Activated CD8-positive, alpha-beta memory T cell treated with anti-CD3 and anti-CD28 coated beads, Interleukin-2, amount 50 U/mL, for 4 hours (primary cell): ENCODE measurements around the gene PARN.
"Not testable (repeated sequence)": the region's sequence is repeated elsewhere in the genome, so short reads cannot be mapped to it uniquely, and the experiment has no call there.

Experiments
- DNase-seq: peaks from one replicate; pipeline ENCODE4 v3.0.0-alpha.2; 2020

Gene PARN

DNA sequence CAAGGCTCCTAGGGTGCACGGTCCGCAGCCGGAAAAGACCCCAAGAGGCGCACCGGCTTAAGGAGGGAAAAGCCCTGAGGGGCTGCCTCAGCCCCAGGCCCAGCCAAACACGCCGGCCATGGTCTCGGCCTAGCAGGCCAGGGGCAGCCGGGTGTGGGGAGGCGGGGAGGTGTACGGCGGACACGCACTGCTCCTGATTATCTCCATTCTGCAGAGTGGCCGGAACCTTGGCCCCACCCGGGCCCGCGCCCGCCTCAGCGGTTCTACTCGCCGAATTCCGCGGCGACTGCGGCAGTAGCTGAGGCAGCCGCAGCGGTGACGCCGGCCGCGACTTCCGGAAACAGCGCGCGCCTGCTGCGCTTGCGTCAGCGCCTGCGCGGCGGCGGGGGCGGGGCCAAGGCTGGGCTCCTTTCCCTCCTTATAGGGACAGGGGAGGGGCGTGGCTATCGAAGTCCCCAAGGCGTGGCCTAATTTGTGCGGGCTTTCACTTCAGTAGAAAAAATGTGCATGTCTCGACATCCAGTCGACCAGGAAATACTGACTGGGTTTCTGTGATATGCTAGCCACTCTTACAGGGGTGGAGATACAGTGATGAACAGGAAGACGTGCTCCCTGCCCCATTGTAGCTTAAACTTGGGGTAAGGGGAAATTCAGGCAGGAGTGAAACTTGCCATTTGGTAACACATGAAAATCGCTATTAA lies at the start of gene PARN:
Gene PARN, minus strand, starts transcription at position 342 of the 701 bp plus-strand sequence. Its CDS starts 135 bp downstream, at position 207.
- DNase-seq = peak; percentile 98

DNA sequence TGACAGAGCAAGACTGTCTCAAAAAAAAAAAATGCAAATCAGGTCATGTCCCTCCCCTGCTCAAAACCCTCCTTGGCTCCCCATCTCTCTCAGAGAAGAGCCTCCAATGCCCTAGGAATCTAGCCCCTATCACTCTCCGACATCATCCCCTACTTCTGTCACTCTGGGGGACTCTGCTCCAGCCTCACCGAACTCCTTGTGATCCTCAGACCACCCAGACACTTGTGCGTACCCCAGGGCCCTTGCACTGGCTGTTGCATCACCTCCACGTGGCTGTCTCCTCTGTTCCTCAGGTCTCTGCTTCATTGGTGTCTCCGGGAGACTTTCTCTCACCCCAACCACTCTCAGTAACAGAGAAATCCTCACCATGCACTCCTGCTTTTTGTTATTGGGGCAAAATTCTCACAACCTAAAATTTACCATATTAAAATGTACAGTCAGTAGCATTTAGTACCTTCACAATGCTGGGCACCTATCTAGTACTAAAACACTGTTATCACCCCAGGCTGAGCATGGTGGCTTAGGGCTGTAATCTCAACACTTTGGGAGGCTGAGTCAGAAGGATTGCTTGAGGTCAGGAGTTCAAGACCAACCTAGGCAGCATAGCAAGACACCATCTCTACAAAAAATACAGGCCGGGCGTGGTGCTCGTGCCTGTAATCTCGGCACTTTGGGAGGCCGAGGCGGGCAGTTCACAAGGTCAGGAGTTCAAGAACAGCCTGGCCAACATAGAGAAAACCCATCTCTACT lies 48.9 kb upstream of the PARN start:
- no peak for DNase-seq

DNA sequence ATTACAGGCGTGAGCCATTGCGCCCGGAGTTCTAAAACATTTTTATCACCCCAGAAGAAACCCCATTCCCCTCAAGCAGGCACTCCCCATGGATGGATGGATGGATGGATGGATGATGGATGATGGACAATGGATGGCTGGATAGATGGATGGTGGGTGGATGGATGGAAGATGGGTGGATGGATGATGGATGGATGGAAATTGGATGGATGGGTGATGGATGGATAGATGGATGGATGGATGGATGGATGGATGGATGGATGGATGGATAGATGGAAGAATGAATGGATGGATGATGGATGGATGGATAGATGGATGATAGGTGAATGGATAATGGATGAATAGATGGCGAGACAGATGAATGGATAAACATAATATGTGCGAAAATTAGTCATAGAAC lies 47.6 kb upstream of the PARN start:
- no peak for DNase-seq

- no peak for DNase-seq
These were observed 46.6 kb upstream of the PARN start for GRCh38 chr16:14676633-14677032.

GRCh38 chr16:14672403-14672971 lies 42.4 kb upstream of the PARN start:
- DNase-seq = no peak

GRCh38 chr16:14669776-14670175 lies 39.7 kb upstream of the PARN start:
- DNase-seq = no peak

- no peak for DNase-seq
These were observed 38.6 kb upstream of the PARN start for GRCh38 chr16:14668556-14669223.

GRCh38 chr16:14667347-14668266 lies 37.5 kb upstream of the PARN start:
- DNase-seq = no peak

DNA sequence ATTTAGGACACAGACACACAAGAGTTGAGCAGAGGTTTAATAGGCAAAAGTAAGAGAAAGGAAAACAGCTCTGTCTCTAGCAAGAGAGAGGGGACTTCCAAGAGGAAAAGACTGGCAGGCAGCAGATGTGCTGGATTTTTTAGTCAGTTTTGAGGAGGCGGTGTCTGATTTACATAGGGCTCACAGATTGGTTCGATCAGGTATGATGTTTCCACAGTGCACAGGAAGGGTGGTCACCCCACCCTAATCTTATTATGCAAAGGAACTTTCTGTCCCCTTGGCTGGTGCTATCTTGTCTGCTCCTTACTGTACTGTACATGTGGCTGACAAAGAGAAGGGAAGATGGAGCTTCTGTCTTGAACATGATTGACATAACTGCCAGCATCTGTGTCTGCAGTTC lies 28.0 kb upstream of the PARN start:
- DNase-seq = no peak

DNA sequence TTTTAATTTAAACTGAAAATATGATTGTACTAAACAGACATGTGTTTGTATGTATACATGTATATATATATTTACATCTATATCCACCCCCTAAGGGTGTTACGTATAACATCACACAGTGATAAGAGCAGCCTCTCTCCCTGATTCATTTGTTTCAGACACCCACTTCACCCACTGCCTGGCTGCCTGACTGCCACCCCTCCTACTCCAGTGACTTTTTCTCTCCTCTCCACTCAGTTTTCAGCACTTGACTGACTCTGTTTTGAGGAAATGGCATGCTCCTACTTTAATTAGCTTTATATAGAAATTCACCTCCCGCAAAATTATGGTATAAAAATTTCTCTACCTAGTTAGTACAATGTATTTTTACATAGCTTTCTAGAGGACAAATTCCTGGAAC lies 22.7 kb upstream of the PARN start:
- no peak for DNase-seq

- no peak for DNase-seq
These were observed 20.6 kb upstream of the PARN start for GRCh38 chr16:14650629-14651028.

DNA sequence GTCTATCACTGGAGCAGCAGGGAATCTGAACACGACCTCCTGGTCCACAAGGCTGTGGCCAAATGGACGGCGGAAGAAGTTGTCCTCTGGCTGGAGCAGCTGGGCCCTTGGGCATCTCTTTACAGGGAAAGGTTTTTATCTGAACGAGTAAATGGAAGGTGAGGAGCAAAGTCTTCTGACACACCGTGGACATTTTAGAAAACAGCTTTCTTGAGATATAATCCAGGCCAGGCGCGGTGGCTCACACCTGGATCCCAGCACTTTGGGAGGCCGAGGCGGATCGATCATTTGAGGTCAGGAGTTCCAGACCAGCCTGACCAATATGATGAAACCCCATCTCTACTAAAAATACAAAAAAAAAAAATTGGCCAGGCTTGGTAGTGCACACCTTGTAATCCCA lies 19.8 kb upstream of the PARN start:
- DNase-seq = no peak

GRCh38 chr16:14641926-14642325 lies 11.9 kb upstream of the PARN start:
- no peak for DNase-seq

GRCh38 chr16:14641206-14641605 lies 11.1 kb upstream of the PARN start:
- no peak for DNase-seq

GRCh38 chr16:14640538-14640937 lies 10.5 kb upstream of the PARN start:
- no peak for DNase-seq

DNA sequence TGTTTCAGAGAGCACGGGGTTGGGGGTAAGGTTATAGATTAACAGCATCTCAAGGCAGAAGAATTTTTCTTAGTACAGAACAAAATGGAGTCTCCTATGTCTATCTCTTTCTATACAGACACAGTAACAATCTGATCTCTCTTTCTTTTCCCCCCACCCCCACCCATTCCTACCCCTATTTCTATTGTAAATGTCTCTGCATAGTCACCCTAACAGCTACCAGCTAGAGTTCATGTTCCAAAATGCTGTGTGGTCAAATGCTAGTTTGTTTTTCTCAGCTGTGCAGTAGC lies 6.8 kb upstream of the PARN start:
- DNase-seq = not testable (repeated sequence)

GRCh38 chr16:14636179-14636950 lies 6.3 kb upstream of the PARN start:
- not testable (repeated sequence) for DNase-seq

- no peak for DNase-seq
These were observed 5.5 kb upstream of the PARN start for GRCh38 chr16:14635395-14636165.

DNA sequence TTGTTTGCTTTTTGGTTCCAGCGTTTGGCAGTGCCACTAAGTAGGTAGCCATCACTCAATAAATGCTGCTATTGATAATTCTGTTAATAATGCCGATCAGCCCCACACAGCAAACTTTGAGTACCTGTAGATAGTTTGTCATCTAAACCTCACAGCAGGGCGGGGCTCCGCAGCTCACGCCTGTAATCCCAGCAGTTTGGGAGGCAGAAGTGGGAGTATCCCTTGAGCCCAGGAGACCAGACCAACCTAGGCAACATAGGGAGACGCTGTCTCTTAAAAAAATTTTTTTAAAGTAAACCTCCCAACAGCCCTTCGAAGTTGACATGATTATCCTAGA lies 4.3 kb upstream of the PARN start:
- DNase-seq = no peak

DNA sequence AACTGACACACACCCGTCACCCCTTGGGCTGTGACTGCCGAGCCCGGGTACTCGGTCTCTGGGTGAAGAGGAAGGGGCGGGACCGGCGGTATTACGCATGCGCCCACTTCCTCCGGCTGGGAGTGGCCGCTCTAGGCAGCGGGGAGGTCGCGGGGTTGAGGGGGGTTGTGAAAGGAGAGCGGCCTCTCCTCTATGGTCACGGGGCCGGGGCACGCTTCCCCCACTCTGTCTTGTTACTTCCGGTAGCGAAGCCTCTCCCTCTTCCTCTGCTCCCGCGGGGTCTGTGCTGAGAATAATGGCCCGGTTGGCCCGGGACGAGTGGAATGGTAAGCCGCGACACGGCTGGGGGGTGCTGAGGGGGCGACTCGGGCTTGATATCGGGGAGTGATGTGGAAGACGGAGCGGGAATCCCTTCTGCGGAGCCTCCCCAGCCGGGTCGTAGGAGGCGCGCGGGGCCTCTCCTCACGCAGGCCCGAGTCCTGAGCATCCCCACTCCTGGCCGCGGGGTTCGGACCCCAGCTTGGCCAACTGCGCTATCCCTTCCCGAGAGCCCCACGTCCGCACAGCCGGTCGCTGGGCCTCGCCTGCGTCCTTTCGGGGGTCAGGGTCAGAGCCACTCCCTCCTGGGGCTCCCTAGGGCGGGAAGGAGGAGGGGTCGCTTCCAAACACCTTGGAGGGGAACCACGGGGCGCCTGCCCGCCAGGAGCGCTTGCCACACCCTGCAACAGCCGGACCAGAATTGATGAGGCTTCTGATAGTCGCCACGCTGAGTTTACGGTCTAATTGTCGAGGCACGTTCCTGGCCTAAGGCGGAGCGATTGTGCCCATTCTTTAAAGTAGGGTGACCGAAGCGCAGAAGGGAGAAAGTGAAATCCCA lies 2.9 kb upstream of the PARN start, which contains the start of gene BFAR:
Gene BFAR, plus strand, starts transcription at position 259 of the 877 bp plus-strand sequence. CDS start 11,396 bp downstream, outside the sequence.
- DNase-seq = peak; percentile 99
